ENCODE data around the gene SMAD4. TPM values are rescaled to one million over a fixed set of nuclear protein-coding genes. Genes with fewer than 3 reads are reported as not detected.
"Not testable (repeated sequence)": the region's sequence is repeated elsewhere in the genome, so short reads cannot be mapped to it uniquely, and the experiment has no call there.

SMAD4 gene
- total RNA-seq, 1 experiment from 2014 or later = 172 TPM

DNA sequence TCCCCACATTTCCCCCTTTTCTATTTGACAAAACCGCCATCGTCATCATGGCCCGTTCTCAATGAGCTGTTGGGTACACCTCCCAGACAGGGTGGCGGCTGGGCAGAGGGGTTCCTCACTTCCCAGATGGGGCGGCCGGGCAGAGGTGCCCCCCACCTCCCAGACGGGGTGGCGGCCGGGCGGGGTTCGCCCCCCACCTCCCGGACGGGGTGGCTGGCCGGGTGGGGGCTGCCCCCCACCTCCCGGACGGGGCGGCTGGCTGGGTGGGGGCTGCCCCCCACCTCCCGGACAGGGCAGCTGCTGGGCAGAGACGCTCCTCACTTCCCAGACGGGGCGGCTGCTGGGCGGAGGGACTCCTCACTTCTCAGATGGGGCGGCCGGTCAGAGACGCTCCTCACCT is 87.0 kb downstream of the SMAD4 start:
- H4K91ac ChIP-seq (ENCODE audit: insufficient read length, low read depth, low read length); H3K4me2 ChIP-seq (ENCODE audit: insufficient read depth, insufficient read length, low read length); H4K5ac ChIP-seq (ENCODE audit: insufficient read length, low read depth, low read length); DNase-seq; H2BK120ac ChIP-seq (ENCODE audit: low read depth, low read length, poor library complexity, severe bottlenecking); H2BK12ac ChIP-seq (ENCODE audit: insufficient read length, low read depth, low read length); H3K4me3 Mint-ChIP-seq; H2BK5ac ChIP-seq (ENCODE audit: insufficient read length, low read length); H3K4me1 ChIP-seq (ENCODE audit: insufficient read depth, low read length); H2BK15ac ChIP-seq (ENCODE audit: low read depth, low read length); H3T11ph ChIP-seq (ENCODE audit: low read length); H3K27me3 ChIP-seq (ENCODE audit: insufficient read depth, low read length); H3K4ac ChIP-seq (ENCODE audit: low read depth, low read length); H3K4me1 Mint-ChIP-seq; H3K79me1 ChIP-seq (ENCODE audit: insufficient read depth, low read depth, low read length, poor library complexity, severe bottlenecking); H3K9me3 ChIP-seq (ENCODE audit: control insufficient read depth, low read depth, low read length); H2BK20ac ChIP-seq (ENCODE audit: low read depth, low read length, poor library complexity, severe bottlenecking); H3K23ac ChIP-seq (ENCODE audit: insufficient read length, low read depth, low read length); H3K27ac Mint-ChIP-seq; H3K27ac ChIP-seq (ENCODE audit: insufficient read length, low read depth, low read length); H3K14ac ChIP-seq (ENCODE audit: insufficient read depth, low read length); H3K18ac ChIP-seq (ENCODE audit: insufficient read length, low read depth, low read length); H4K8ac ChIP-seq (replicated peaks; ENCODE audit: insufficient read length, low read depth, low read length); H3K9ac ChIP-seq (ENCODE audit: extremely low read depth, insufficient read length, low read length); H2AK5ac ChIP-seq (ENCODE audit: insufficient read length, low read length); H3K27me3 Mint-ChIP-seq (ENCODE audit: low read depth); H3K23me2 ChIP-seq (ENCODE audit: insufficient read length, low read depth, low read length, poor library complexity, severe bottlenecking); H4K20me1 ChIP-seq (ENCODE audit: control insufficient read depth, insufficient read depth, insufficient read length); H3K56ac ChIP-seq (ENCODE audit: insufficient read length, low read depth, low read length); H3K79me2 ChIP-seq (ENCODE audit: insufficient read depth, low read length); H2AFZ ChIP-seq (ENCODE audit: low read length): not testable (repeated sequence)
- H3K36me3 Mint-ChIP-seq (ENCODE audit: insufficient read depth in 1 of 3, low read depth in 3 of 3) = peaks cover 24 to 48% (median 29%) of the 10 kb centered on the region in 3 experiments
- no CpG with 5 or more reads among the region's 25 CpGs for WGBS (ENCODE audit: extremely low coverage, insufficient read length, low lambda C conversion rate)
- H3K9me3 Mint-ChIP-seq = peaks cover 33 to 49% of the 10 kb centered on the region in 2 experiments

GRCh38 chr18:51119561-51119960 is 89.5 kb downstream of the SMAD4 start:
- H2BK12ac ChIP-seq (ENCODE audit: insufficient read length, low read depth, low read length); H3K27me3 Mint-ChIP-seq (ENCODE audit: low read depth); H4K91ac ChIP-seq (ENCODE audit: insufficient read length, low read depth, low read length); H3K23me2 ChIP-seq (ENCODE audit: insufficient read length, low read depth, low read length, poor library complexity, severe bottlenecking); H3K27me3 ChIP-seq (ENCODE audit: insufficient read depth, low read length); H3K4me2 ChIP-seq (ENCODE audit: insufficient read depth, insufficient read length, low read length); H3K18ac ChIP-seq (ENCODE audit: insufficient read length, low read depth, low read length); H3K14ac ChIP-seq (ENCODE audit: insufficient read depth, low read length); H3K4ac ChIP-seq (ENCODE audit: low read depth, low read length); H3K9me3 ChIP-seq (ENCODE audit: control insufficient read depth, low read depth, low read length); H3K23ac ChIP-seq (ENCODE audit: insufficient read length, low read depth, low read length); H3K27ac ChIP-seq (ENCODE audit: insufficient read length, low read depth, low read length); DNase-seq; H2BK5ac ChIP-seq (ENCODE audit: insufficient read length, low read length); H2BK120ac ChIP-seq (ENCODE audit: low read depth, low read length, poor library complexity, severe bottlenecking); H2AFZ ChIP-seq (ENCODE audit: low read length); H3T11ph ChIP-seq (ENCODE audit: low read length); H3K9ac ChIP-seq (ENCODE audit: extremely low read depth, insufficient read length, low read length); H4K5ac ChIP-seq (ENCODE audit: insufficient read length, low read depth, low read length); H2AK5ac ChIP-seq (ENCODE audit: insufficient read length, low read length); H3K79me1 ChIP-seq (ENCODE audit: insufficient read depth, low read depth, low read length, poor library complexity, severe bottlenecking); H4K20me1 ChIP-seq (ENCODE audit: control insufficient read depth, insufficient read depth, insufficient read length); H3K56ac ChIP-seq (ENCODE audit: insufficient read length, low read depth, low read length); H3K4me3 Mint-ChIP-seq; H3K79me2 ChIP-seq (ENCODE audit: insufficient read depth, low read length); H3K27ac Mint-ChIP-seq; H4K8ac ChIP-seq (replicated peaks; ENCODE audit: insufficient read length, low read depth, low read length); H2BK20ac ChIP-seq (ENCODE audit: low read depth, low read length, poor library complexity, severe bottlenecking); H3K4me1 ChIP-seq (ENCODE audit: insufficient read depth, low read length); H2BK15ac ChIP-seq (ENCODE audit: low read depth, low read length): not testable (repeated sequence)
- peaks cover 17 to 36% (median 28%) of the 10 kb centered on the region in 3 experiments for H3K36me3 Mint-ChIP-seq (ENCODE audit: insufficient read depth in 1 of 3, low read depth in 3 of 3)
- H3K4me1 Mint-ChIP-seq = peaks cover 15 to 18% of the 10 kb centered on the region in 2 experiments
- WGBS (ENCODE audit: extremely low coverage, insufficient read length, low lambda C conversion rate) = no CpG with 5 or more reads among the region's 11 CpGs
- H3K9me3 Mint-ChIP-seq = peaks cover 25 to 44% of the 10 kb centered on the region in 2 experiments

All from H9 (cell line).